NOMO-1 (cell line): ENCODE results near the gene EPS8L3.
"Not testable (repeated sequence)": the region's sequence is repeated elsewhere in the genome, so short reads cannot be mapped to it uniquely, and the experiment has no call there.

Experiments
- DNase-seq, 2 experiments: peaks; one replicate each; lab custom pipeline; 2025; ENCODE audit not compliant: unreplicated experiment in 2 of 2; lab: John Stamatoyannopoulos, UW

EPS8L3 gene

DNA sequence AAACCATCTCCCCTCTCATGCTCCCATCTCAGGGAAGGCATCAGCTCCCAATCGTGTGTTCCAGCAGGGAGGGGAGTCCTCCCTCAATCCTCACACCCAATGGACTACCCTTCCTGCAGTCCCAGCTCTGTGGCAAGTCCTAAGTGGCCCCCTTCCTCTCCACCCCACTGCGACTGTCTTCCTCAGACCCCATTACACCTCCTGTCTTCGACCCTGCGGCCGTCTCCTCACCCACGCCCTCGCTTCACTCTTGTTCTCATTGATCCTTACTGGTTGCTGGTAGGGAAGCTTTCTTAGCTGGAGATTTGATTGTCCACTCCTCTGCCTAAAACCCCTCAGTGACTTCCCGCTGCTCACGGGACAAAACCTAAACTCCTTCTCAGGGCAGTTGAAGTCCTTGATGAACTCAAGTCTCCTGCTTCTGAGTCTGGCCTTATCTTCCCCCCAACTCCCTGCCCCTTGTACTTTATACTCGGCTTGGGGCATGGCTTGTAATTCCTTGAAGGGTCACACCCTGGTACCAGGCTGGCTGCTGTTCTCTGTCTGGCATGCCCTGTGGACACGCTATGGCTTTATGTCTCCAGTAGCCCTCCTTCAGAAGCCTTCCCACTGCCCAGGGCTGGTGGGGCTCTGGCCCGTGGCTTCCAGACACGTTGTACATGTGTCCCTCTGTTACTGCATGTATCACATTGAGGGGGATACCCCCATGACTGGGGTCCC lies 2.3 kb upstream of the EPS8L3 start:
- DNase-seq: no peak

DNA sequence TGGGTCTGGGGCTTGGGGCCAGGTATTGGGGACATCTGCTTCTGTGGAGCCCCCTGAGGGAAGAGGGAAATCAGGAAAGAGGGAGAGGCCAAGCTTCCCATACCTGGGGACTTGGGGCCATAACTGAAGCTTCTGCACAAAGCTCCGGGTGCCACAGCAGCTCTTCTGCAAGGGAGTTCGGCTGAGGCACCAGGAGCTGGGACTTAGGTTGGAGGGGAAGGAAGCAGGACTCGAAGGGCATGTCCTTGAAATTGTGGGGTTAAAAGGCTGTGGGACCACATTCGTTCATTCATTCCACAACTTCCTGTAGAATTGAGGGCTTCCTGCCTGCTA lies 1.7 kb upstream of the EPS8L3 start:
- DNase-seq: no peak

DNA sequence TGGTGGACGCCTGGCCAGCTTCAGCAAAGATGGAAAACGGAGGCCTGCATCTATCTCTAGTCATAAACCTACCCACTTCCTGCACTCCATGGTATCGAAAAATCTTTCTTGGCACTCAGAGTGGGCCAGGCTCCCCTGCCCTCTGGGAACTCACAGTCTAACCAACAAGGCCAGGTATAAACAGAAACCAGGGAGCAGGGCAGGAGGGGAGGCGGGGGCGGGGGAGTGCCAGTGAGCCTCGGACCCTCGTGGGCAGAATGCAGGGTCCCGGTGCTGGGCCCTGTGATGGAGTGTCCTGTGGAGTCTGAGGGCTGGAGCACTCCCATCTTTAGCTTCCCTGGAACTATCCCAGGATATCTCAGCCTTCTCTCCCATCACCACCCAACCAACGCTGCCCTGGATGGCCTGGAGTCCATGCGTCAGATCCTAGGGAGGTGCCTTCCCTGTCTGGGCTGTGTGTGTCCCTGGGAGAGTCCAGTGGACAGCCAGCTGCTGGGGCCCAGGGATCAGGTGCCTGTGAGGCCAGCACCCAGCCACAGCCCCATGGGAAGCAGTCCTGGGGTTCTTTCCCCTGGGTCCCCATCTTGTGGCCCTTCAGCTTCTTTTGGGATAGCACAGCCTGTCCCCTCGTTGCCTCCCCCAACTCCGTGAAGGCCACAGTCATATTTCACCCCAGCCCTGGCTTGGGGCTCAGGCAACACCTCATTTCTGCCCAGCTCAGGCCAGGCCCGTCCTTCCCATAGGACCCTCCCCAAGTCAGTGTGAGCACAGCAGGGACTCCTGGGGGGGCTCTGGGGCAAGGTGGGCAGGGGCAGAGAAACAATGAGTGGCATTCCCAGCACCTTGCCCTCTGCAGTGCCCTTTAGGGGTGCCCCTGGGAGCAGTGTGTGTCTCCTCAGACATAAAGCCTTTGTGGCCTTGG lies 1.1 kb upstream of the EPS8L3 start:
- DNase-seq: no peak

DNA sequence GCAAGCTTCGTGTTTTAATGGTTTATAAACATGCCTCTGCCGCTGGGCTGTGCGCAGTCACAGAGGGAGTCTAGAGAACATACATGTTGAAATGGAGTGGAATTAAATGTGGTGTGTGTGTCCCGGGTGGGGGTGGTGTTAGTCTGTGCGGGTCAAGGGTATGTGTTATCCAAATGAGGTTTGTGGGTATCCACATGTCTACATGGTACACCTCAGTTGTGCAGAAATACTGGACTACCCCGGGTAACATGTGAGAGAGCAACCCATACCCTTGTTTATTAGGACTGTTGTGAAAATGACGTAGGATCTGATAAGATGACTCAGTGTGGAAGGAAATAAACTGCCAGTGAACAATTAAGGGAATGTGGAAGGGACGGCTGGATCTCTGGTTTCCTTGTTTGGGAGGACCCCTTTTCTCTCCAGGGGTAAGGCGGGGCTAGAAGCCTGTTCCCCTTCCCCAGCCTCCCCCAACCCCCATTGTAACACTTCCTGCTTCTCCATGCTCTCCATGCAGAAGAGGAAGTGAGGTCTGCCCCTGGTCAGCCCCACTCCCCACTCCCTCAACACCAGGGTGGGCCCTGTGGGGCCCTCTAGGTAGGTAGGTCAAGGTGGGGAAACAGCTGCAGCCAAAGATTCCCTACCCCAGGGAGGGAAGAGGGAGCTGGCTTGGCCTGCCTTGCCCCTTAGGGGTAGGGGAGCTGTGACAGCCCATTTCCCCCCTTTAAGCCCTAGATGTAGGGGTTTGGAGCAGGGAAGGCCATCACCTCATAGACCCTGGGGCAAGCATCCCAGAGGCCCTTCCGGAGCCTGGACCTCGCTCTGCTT lies 690 bp downstream of the EPS8L3 start:
- peak; percentile 40 to 58 for DNase-seq

DNA sequence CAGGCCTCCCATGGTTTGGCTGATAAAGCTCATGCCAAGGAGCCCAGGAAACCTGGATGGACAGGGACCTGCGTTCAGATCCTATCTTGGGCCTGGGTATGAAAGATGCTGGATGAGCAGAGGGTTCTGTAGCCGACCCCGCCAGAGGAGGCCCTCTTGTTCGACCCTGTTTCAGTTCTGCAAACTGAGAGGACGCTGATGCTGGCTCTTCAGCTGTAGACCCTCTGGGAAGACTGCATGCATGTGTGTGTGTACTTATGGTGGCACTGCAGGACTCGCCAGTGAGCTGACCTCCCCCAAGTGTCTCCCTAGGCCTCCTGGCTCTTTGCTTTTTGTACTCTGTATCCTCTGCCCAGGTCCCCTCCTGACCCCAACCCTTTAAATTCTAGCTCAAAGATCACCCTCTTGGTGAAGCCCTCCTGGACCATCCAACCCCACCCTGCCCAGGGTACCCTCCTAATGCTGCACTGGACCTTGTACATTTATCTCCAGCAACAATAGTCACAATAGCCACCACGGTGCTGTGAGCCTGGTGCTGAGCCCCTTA lies 1.6 kb downstream of the EPS8L3 start:
- DNase-seq: no peak

DNA sequence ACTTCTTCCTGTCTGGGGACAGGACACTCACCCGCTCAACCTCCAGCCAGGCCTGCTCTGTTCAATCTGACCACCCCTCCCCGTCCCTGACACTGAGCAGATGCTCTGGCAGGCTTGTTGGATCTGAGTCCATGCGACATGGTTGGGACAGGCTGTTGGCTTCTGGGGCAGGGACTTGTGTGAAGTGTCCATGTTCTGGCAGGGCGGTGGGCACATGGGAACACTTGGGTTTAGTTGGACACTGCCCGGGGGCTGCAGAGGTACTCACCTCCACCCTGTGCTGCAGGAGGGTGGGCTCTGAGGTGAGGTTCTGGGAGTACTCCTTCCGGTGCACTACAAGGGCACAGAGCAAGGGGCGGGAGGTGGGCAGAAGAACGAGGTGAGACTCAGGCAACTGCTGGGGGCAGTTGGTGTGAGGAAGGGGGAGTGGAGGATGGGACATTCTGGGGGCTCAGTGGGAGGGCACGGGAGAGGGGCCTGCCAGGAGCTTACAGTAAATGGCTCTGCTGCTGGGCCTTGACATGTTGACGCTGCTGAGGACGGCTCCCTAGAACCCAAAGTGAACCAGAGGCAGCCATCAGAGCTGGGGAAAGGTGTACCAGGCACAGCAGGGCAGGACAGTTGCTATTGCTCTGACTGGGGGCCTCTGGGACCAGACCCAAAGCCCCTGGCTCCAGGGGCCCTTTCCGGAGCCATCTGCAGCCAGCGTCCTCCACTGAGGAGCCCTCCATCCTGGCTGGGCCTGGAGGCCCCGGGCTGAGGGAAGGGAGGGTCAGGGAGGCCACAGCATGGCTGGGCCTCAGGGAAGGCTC lies 2.3 kb downstream of the EPS8L3 start:
- DNase-seq: no peak

DNA sequence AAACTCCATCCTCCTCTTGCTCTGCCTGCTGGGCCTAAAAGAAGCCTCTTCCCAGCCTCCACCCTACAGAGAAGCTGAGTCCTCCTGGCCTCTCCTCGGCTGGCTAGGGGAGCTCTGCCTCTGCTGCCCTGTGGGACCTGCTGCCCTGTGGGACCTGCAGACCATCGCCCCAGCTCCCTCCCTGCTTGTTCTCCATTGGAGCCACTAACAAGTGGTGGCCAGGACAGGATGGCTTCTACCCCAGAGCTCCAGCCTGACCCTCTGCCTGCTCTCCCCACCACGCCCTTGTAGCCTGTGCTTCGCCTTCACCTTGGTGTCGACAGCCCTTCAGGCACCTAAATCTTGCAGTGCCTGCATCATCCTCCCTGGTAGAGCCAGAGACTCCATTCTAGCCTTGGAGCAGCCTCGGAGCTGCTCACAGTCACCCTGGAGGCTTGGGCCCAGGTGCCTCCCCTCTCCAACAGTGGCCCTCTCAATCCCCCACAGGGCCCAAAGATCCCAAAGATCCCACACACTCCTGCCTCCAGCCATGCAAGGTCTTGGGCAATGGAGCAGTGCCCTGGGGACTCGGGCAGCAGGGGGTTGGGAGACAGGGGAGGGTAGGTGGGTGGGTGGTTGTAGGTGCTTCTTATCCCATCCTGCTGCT lies 3.0 kb downstream of the EPS8L3 start:
- DNase-seq: no peak

DNA sequence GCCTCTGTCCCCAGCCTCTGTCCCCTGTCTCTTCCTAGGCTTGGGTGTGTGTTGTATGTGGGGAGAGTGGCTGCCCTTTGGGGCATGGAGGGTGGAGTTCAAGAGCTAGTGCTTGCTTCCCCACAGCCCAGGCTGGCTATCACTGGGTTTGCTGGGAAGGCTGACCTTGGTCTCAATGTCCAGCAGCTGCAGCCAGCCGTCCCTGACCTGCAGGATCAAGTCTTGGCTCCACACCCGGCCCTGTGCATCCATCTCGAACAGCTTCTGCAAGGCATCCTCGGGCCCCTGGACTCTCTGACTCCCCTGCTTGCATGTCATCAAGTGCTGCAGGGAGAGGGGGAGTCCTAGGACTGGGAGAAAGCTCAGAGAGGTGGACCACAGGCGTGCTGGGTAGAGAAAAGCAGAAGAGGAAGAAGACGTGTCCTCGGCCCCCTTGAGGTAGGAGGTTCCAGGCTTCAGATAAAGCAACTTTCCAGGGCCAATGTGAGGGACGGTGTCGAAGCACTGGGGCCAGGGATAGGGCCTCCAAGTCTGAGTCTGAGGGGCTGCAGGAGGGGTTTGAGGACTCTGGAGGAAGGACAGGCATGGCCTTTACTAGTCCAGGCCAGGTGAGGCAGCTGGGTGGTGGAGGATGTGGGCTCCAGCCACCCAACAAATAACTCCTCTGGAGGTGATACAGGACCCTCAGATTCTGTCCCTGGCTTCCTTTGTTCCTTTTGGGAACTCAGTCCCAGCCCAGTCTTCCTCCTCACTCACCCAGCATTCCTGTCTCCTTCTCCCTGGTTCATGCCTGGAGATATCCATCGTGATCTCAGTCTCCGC lies 4.0 kb downstream of the EPS8L3 start:
- DNase-seq: no peak

DNA sequence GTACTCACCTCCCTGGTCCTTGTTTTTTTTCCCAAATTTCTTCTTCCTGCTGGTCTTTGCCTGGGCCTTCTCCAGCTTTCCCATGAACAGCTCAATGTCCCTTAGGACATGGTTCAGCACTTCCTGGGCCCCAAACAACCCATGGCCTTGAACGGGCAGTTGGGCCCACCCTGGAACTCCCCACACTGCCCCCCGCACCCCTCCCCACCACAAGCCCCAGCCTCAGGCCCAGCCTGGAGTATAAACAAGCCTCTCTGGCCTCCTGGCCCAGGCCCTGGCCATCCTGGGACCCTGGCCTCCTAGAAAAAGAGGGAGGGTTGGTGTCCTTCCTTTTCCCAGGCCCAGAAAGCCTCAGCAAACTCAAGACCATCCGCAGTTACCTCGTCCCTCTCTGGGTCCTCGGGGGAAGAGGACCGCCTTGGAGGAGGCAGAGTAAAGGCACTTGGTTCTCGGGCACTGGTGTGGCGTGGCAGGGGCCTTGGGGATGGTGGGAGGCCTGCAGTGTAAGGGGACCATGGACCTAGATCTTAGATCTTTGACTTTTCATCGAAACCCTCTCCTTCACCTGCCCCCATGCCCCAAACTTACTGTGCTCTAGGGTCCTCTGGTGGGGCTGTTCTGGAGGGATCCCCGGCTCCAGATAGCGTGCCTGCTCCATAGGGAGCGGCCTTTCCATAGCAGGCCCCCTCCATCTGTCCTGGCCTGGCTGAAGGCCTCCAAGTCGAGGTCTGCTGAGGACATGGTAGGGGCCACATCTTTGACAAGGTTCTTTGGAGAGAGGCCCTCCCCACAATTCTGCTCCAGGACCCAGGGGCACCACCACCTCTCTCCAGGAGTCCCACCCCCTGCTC lies 5.6 kb downstream of the EPS8L3 start:
- DNase-seq: no peak

DNA sequence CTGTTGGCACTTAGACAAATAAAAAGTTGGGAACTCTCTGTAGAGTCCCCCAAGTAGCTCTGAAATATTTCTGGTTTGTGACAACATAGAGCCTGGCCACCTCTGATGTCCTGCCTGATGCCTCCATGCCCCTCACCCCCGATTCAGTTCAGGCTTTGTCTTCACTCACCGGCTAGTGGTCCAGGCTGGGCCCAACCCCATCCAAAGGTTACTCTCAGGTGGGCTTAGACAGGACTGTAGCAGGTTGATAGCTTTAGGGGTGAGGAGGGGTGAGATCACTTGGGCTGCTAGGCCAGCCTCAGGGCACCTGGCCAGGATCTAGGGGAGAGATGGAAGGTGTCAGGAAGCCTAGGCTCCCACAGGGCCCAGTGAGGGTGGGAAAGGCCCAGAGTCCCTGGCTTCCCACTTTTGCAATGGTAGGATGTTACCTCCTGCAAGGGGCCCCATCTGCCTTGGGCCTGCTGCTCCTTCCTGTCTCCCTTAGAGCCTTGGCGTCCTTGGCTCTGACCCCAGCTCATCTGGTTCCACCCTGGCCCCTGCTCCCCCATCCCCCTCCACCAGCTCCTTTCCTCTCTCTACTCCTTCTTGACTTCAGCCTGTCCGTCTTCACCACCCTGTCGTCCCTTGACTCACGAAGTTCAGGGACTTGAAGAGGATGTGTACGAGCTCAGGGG lies 6.7 kb downstream of the EPS8L3 start:
- no peak for DNase-seq

DNA sequence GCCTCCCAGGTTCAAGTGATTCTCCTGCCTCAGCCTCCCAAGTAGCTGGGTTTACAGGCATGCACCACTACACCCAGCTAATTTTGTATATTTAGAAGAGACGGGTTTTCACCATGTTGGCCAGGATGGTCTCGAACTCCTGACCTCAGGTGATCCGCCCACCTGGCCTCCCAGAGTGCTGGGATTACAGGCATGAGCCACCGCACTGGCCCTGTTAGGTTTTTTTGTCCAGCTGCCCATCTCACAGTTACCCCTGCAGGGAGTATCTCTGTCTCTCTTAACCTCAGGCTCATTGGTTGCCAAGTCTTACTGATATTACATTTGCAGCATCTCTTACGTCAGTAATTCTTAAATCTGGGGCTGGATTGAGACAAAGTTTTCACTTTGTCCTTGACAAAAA lies 7.4 kb downstream of the EPS8L3 start:
- not testable (repeated sequence) for DNase-seq

DNA sequence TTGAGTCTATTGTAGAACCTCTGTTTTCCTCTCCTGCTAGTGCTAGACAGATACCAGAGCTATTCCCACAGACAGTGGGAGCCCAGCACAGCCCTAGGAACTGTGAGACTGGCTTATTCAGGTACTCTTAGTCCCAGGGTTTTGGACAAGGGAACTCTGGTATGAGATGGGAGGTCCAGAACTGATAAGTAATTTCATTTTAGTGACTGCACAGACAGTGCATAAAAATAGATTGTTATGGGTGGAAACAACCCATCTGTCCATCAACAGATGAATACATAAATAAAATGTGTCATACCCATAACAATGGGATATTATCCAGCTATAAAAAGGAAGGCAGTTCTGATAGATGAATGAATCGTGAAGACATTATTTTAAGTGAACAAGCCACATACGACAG lies 9.0 kb downstream of the EPS8L3 start:
- no peak for DNase-seq

DNA sequence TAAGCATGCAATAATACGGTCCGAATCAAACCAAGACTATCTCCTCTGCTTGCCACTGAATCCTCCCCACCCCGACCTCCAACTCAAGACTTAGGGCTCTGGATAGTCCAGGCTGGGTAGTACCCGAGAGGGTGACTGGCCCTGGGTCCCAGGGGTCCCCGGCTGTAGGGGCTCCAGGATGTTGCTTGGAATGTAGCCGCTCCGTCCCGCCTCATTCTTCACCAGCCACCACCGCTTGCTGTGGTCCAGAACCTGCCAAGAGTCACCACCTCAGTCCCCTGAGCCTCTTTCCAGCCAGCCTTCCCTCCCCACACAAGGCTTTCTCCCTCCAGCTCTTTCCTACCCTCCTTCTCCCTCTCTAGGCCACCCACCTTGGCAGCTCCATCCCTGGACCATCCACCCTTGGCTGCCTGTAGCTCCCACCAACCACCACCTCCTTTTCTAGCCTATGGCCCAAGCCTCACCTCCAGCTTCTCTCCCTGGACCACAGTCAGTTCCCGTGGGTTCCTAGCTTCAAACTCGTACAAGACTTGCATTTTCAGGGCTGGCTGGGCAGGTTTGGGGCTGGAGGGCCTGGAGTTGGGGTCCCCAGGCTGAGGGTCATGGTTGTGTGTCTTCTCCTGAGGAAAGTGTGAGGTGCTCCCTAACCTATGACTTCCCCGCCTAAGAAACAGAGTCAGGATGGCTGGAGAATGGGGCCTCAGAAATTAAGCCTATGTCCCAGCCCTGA lies 12.0 kb downstream of the EPS8L3 start:
- DNase-seq: no peak

DNA sequence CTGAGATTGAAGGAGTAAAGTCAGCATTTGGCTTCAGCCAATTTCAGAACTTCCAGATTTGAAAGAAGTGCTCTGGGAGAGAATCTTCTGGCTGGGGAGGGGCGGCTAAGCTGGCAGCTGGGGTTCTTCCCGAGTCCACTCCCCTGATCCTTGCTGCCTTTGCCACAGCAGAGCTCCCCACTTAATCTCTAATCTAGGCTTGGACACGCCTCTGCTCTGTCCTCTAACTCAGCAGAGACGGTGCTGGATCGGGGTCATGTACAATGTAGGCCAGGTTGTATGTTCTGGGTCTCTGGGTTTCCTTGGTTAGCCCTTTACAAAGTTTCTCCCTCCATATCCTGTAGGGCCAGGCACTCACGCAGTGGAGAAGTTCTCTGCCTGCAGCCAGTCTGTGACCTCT lies 12.8 kb downstream of the EPS8L3 start:
- DNase-seq: no peak

DNA sequence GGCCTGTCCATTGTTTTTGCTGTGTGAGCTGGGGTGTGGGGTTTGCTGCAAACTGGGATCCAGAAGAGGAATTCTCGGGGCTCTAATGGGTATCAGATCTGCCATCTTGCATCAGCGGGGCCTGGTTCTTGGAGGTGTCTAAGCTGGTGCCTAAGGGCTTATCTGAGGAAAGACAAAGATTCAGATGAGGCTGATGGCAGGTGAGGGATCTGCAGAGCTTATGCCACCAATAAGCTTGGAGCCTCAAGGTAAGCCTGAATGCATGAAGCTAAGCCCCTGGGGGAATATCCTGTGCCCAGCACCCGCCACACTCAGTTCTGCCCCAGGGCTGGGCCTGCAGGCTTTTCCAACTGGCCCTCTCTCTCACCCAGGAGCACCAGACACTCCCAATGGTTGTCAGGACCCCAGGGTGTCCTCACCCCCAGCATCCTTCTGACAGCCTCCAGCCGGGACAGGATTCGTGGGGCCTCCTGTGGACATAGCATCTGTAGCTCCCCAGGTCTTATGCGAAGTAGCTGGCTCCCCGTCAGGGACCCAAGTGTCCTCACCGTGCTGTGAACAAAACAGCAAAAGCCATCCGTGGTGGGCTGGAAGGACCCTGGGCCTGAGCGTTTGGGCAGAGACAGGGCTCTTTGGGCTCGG lies 13.4 kb downstream of the EPS8L3 start:
- no peak for DNase-seq

DNA sequence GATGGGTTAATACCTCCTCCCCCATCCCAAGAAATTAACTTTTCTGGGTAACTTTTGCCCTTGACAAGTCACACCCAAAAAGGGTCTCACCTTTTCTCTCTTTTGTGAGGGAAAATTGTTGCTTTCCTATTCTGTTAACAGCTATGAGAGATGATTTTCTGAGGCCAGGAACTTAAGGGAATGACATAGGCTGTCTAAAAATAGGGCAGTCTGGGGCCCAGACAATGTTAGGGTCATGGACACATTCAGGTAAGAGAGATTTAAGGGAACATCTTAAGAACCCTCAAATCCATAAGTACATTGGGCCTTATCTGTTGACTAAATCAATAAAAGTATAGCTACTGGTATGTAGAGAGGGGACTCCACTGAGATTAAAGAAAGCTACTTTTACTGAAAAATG lies 14.5 kb downstream of the EPS8L3 start:
- no peak for DNase-seq
